ENCODE measurements around the gene THBS3.

- no peak for TF ChIP-seq POLR2AphosphoS5 (IDR thresholded peaks at IDR 0.05; ENCODE audit: low read depth, low read length)
- no peak for TF ChIP-seq CTCF (IDR thresholded peaks at IDR 0.05)
These were observed 20.8 kb downstream of the THBS3 start for GRCh38 chr1:155186794-155187455.
